LNCAP (cell line): ENCODE data around the gene ITCH.

Experiments
- CTCF ChIP-seq: fragments of 450-650 bp; IDR thresholded peaks from 2 replicates; pipeline ENCODE4 v1.5.1; 2017; ENCODE audit warnings: mild to moderate bottlenecking

ITCH gene

GRCh38 chr20:34374209-34374760, 11.2 kb downstream of the ITCH start:
- no peak for TF ChIP-seq CTCF

- no peak for TF ChIP-seq CTCF
These were observed 12.9 kb downstream of the ITCH start for GRCh38 chr20:34375977-34376430.

GRCh38 chr20:34377072-34377847, 14.2 kb downstream of the ITCH start:
- TF ChIP-seq CTCF: no peak

- TF ChIP-seq CTCF: no peak
These were observed 19.1 kb downstream of the ITCH start for GRCh38 chr20:34382174-34382573.

- TF ChIP-seq CTCF: no peak
These were observed 22.4 kb downstream of the ITCH start for GRCh38 chr20:34385464-34385863.

- no peak for TF ChIP-seq CTCF
These were observed 24.9 kb downstream of the ITCH start for GRCh38 chr20:34388000-34388399.

- TF ChIP-seq CTCF: no peak
These were observed 25.6 kb downstream of the ITCH start for GRCh38 chr20:34388678-34389077.
